Naive thymus-derived CD4-positive, alpha-beta T cell (primary cell): ENCODE measurements around the gene MAP1LC3C. TPM values are rescaled to one million over a fixed set of nuclear protein-coding genes. Genes with fewer than 3 reads are reported as not detected.

Experiments used
- ATAC-seq: fragments of 150-1000 bp; cut with Tn5 transposase; 2 replicates; pipeline ENCODE4 v1.10.0; 2021; ENCODE audit warnings: mild to moderate bottlenecking, moderate library complexity
- CTCF ChIA-PET: fragments of 350-600 bp; sonication (Branson Sonifier 250); formaldehyde crosslinking; loops from one replicate; lab custom pipeline; 2021; ENCODE audit warnings: antibody characterized with exemption; lab: Charles Lee
- POLR2A ChIA-PET: fragments of 350-600 bp; sonication (Branson Sonifier 250); formaldehyde crosslinking; loops from one replicate; lab custom pipeline; 2021; ENCODE audit warnings: antibody characterized with exemption, inconsistent platforms; lab: Charles Lee
- DNase-seq, 9 donors: peaks; one replicate each; pipeline versions ENCODE4 v3.0.0 to v3.0.0-alpha.2; 2020 to 2022; ENCODE audit warnings: mixed read lengths in 1 of 9
- H3K27ac ChIP-seq: one replicate; pipeline ENCODE4 v1.7.0; 2013; ENCODE audit warnings: mild to moderate bottlenecking, low read depth, low read length, moderate library complexity
- H3K27me3 ChIP-seq, 2 donors: one replicate each; pipeline ENCODE4 v1.7.0; 2013; ENCODE audit warnings: low read length in 2 of 2, mild to moderate bottlenecking in 2 of 2, moderate library complexity in 2 of 2; ENCODE audit not compliant: control insufficient read depth in 2 of 2, insufficient read depth in 2 of 2
- H3K36me3 ChIP-seq, 3 experiments: 1 replicate in 2 of 3; 2 replicates in 1 of 3; pipeline ENCODE4 v1.7.0; 2013; ENCODE audit warnings: low read length in 3 of 3, mild to moderate bottlenecking in 3 of 3, moderate library complexity in 1 of 3; ENCODE audit not compliant: insufficient read depth in 3 of 3, control insufficient read depth in 2 of 3
- H3K4me1 ChIP-seq, 2 donors: one replicate each; pipeline ENCODE4 v1.7.0; 2013; ENCODE audit warnings: low read length in 2 of 2, mild to moderate bottlenecking in 2 of 2, moderate library complexity in 1 of 2; ENCODE audit not compliant: control insufficient read depth in 2 of 2, insufficient read depth in 2 of 2
- H3K4me3 ChIP-seq: 2 replicates; pipeline ENCODE4 v1.7.0; 2013; ENCODE audit warnings: mild to moderate bottlenecking, low read length
- H3K9me3 ChIP-seq, 3 experiments: 1 replicate in 2 of 3; 2 replicates in 1 of 3; pipeline ENCODE4 v1.7.0; 2013; ENCODE audit warnings: low read length in 3 of 3; ENCODE audit not compliant: control insufficient read depth in 2 of 3
- H3K27ac Mint-ChIP-seq, 9 donors: one replicate each; pipeline ENCODE4 v1.8.0; 2020 to 2022; ENCODE audit warnings: mixed read lengths in 9 of 9, mild to moderate bottlenecking in 8 of 9, moderate library complexity in 5 of 9, inconsistent platforms in 2 of 9
- H3K27me3 Mint-ChIP-seq, 5 donors: one replicate each; pipeline ENCODE4 v1.8.0; 2021 to 2022; ENCODE audit warnings: mixed read lengths in 5 of 5, mild to moderate bottlenecking in 1 of 5
- H3K36me3 Mint-ChIP-seq, 5 donors: one replicate each; pipeline ENCODE4 v1.8.0; 2020 to 2022; ENCODE audit warnings: mixed read lengths in 5 of 5, mild to moderate bottlenecking in 3 of 5, inconsistent platforms in 1 of 5
- H3K4me1 Mint-ChIP-seq, 7 donors: one replicate each; pipeline ENCODE4 v1.8.0; 2020 to 2022; ENCODE audit warnings: mixed read lengths in 7 of 7, mild to moderate bottlenecking in 3 of 7, inconsistent platforms in 1 of 7
- H3K4me3 Mint-ChIP-seq, 10 donors: one replicate each; pipeline ENCODE4 v1.8.0; 2020 to 2022; ENCODE audit warnings: mild to moderate bottlenecking in 10 of 10, mixed read lengths in 10 of 10, moderate library complexity in 6 of 10, inconsistent platforms in 2 of 10
- H3K9me3 Mint-ChIP-seq, 11 donors: one replicate each; pipeline ENCODE4 v1.8.0; 2020 to 2022; ENCODE audit warnings: mixed read lengths in 11 of 11, mild to moderate bottlenecking in 4 of 11, inconsistent platforms in 1 of 11, moderate library complexity in 1 of 11
- intact Hi-C, 2 donors: fragments of 100-400 bp; cut with micrococcal nuclease; formaldehyde crosslinking; loops; one replicate each; pipeline ENCODE4 v1.15.1; 2023
- polyA plus RNA-seq, 2 donors: library from polyadenylated mRNA; unstranded; fragments of 300-500 nt; fragmentation: Illumina TruSeq; gene quantifications; one replicate each; pipeline ENCODE4 v1.2.3, GENCODE V29; 2021
- total RNA-seq, 6 experiments: library from RNA in 5 of 6; stranded (reverse) in 5 of 6; gene quantifications; 1 replicate in 5 of 6; 2 replicates in 1 of 6; pipeline ENCODE4 v1.2.3 and lab custom pipeline; 2021 to 2026

Gene MAP1LC3C
- total and polyA plus RNA-seq, 7 experiments from 2014 or later, result not detected

DNA sequence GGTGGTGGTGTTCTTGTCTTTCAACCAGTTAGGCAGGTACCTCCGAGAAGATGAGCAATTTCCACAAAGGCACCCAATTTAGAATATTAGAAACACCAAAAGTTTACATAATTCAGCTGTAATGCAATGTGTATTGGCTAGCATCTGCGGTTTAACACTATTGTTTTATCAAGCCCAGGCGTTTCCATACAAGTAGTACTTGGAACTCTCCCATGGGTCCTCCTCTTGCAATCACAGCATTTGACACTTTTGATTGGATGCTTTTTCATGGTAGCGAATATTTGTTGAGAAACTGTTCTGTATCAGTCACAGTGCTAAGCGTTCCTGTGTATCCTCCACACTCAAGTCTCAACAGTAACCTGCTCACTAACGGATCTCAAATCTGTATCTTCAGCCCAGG, 20.1 kb upstream of the MAP1LC3C start:
- H3K27me3 Mint-ChIP-seq, result no peaks in the 10 kb centered on the region

GRCh38 chr1:242017580-242018233, 18.8 kb upstream of the MAP1LC3C start:
- intact Hi-C loops, result loop anchor here (1.0 to 5.0 kb wide), 6 partner anchors 121 to 486 kb away; no protein-coding TSS in a partner anchor
- H3K9me3 Mint-ChIP-seq, result no peaks in the 10 kb centered on the region
- ATAC-seq, result peak; percentile 64

More for the DNA sequence above, 20.1 kb upstream of the MAP1LC3C start:
- H3K4me3 Mint-ChIP-seq, result no peak overlapping the region
- ATAC-seq (no peak), DNase-seq (no peak)
- no peaks in the 10 kb centered on the region for H3K36me3 ChIP-seq
- no peaks in the 10 kb centered on the region for H3K4me1 Mint-ChIP-seq
- ChIA-PET CTCF (no interaction called here), POLR2A (no interaction called here)
- H3K27ac ChIP-seq, result no peak overlapping the region
- no peaks in the 10 kb centered on the region for H3K27me3 ChIP-seq
- no peaks in the 10 kb centered on the region for H3K9me3 Mint-ChIP-seq
- intact Hi-C loops, result loop anchor here in 1 of 2 donors (5.0 kb wide), 1 partner anchor 407 kb away; no protein-coding TSS in a partner anchor
- H3K4me1 ChIP-seq, result no peaks in the 10 kb centered on the region
- H3K27ac Mint-ChIP-seq, result peak overlapping the region in 1 of 9 donors; percentile 20
- no peaks in the 10 kb centered on the region for H3K36me3 Mint-ChIP-seq
- no peaks in the 10 kb centered on the region for H3K9me3 ChIP-seq
- H3K4me3 ChIP-seq, result no peak overlapping the region

GRCh38 chr1:242016479-242016878, 17.6 kb upstream of the MAP1LC3C start:
- ChIA-PET POLR2A (no interaction called here), CTCF (interaction anchor here (0.6 kb wide), 2 partner anchors 201 to 403 kb away, joined by 3 read pairs; no protein-coding TSS in a partner anchor)
- intact Hi-C loops, result loop anchor here (2.0 to 5.0 kb wide), 3 partner anchors 120 to 406 kb away; no protein-coding TSS in a partner anchor

More at GRCh38 chr1:242017580-242018233, 18.8 kb upstream of the MAP1LC3C start:
- no peaks in the 10 kb centered on the region for H3K27me3 ChIP-seq
- H3K4me1 Mint-ChIP-seq, result no peaks in the 10 kb centered on the region
- no peaks in the 10 kb centered on the region for H3K27me3 Mint-ChIP-seq
- H3K27ac Mint-ChIP-seq, result no peak overlapping the region
- ChIA-PET POLR2A (no interaction called here), CTCF (no interaction called here)
- no peaks in the 10 kb centered on the region for H3K4me1 ChIP-seq
- no peaks in the 10 kb centered on the region for H3K9me3 ChIP-seq
- H3K36me3 ChIP-seq, result no peaks in the 10 kb centered on the region
- H3K36me3 Mint-ChIP-seq, result no peaks in the 10 kb centered on the region
- H3K4me3 ChIP-seq, result no peak overlapping the region
- H3K27ac ChIP-seq, result no peak overlapping the region
- peak in 6 of 9 donors; percentile 6 to 34 (median 14) for DNase-seq
- no peak overlapping the region for H3K4me3 Mint-ChIP-seq

GRCh38 chr1:242011894-242012660, 13.2 kb upstream of the MAP1LC3C start:
- H3K27ac Mint-ChIP-seq, result no peak overlapping the region
- Histone ChIP-seq H3K4me1 (no peaks in the 10 kb centered on the region), H3K27me3 (no peaks in the 10 kb centered on the region), H3K4me3 (no peak overlapping the region), H3K9me3 (no peaks in the 10 kb centered on the region), H3K36me3 (no peaks in the 10 kb centered on the region), H3K27ac (no peak overlapping the region)
- no peaks in the 10 kb centered on the region for H3K9me3 Mint-ChIP-seq
- ATAC-seq (no peak), DNase-seq (no peak)
- ChIA-PET POLR2A (no interaction called here), CTCF (interaction anchor here (0.6 kb wide), 1 partner anchor 110 kb away, joined by 3 read pairs; no protein-coding TSS in a partner anchor)
- H3K27me3 Mint-ChIP-seq, result peaks cover 0 to 8% (median 0%) of the 10 kb centered on the region in 5 donors
- H3K36me3 Mint-ChIP-seq, result no peaks in the 10 kb centered on the region
- intact Hi-C loops, result no loop called here
- H3K4me1 Mint-ChIP-seq, result no peaks in the 10 kb centered on the region
- no peak overlapping the region for H3K4me3 Mint-ChIP-seq

More at GRCh38 chr1:242016479-242016878, 17.6 kb upstream of the MAP1LC3C start:
- Mint-ChIP-seq H3K36me3 (no peaks in the 10 kb centered on the region), H3K27me3 (no peaks in the 10 kb centered on the region), H3K9me3 (no peaks in the 10 kb centered on the region), H3K4me1 (no peaks in the 10 kb centered on the region), H3K4me3 (no peak overlapping the region), H3K27ac (peak overlapping the region in 1 of 9 donors; percentile 16)
- Histone ChIP-seq H3K9me3 (no peaks in the 10 kb centered on the region), H3K27ac (no peak overlapping the region), H3K4me3 (no peak overlapping the region), H3K4me1 (no peaks in the 10 kb centered on the region), H3K36me3 (no peaks in the 10 kb centered on the region), H3K27me3 (no peaks in the 10 kb centered on the region)
- no peak for DNase-seq
- ATAC-seq, result no peak

- POLR2A ChIA-PET, result no interaction called here
These were observed 10.1 kb upstream of the MAP1LC3C start for GRCh38 chr1:242008826-242009495.

GRCh38 chr1:242006976-242007375, 8.1 kb upstream of the MAP1LC3C start:
- intact Hi-C loops, result no loop called here
- Mint-ChIP-seq H3K4me1 (no peaks in the 10 kb centered on the region), H3K4me3 (no peak overlapping the region), H3K27me3 (peaks cover 0 to 8% (median 0%) of the 10 kb centered on the region in 5 donors), H3K36me3 (no peaks in the 10 kb centered on the region), H3K9me3 (no peaks in the 10 kb centered on the region), H3K27ac (no peak overlapping the region)
- ATAC-seq, result no peak
- Histone ChIP-seq H3K36me3 (no peaks in the 10 kb centered on the region), H3K4me1 (no peaks in the 10 kb centered on the region), H3K4me3 (no peak overlapping the region), H3K9me3 (no peaks in the 10 kb centered on the region), H3K27me3 (peaks cover 0 to 3% of the 10 kb centered on the region in 2 donors), H3K27ac (no peak overlapping the region)
- ChIA-PET CTCF (no interaction called here), POLR2A (no interaction called here)
- DNase-seq, result no peak

More at GRCh38 chr1:242008826-242009495, 10.1 kb upstream of the MAP1LC3C start:
- no peak overlapping the region for H3K27ac ChIP-seq
- Mint-ChIP-seq H3K27me3 (peaks cover 0 to 8% (median 0%) of the 10 kb centered on the region in 5 donors), H3K36me3 (no peaks in the 10 kb centered on the region), H3K27ac (no peak overlapping the region), H3K4me3 (no peak overlapping the region), H3K4me1 (no peaks in the 10 kb centered on the region), H3K9me3 (no peaks in the 10 kb centered on the region)
- intact Hi-C loops, result no loop called here
- H3K4me3 ChIP-seq, result no peak overlapping the region
- no peaks in the 10 kb centered on the region for H3K36me3 ChIP-seq
- no peaks in the 10 kb centered on the region for H3K4me1 ChIP-seq
- H3K9me3 ChIP-seq, result no peaks in the 10 kb centered on the region
- ATAC-seq (no peak), DNase-seq (no peak)
- CTCF ChIA-PET, result no interaction called here
- no peaks in the 10 kb centered on the region for H3K27me3 ChIP-seq
